Lower leg skin (tissue), 3 donors: ENCODE measurements around the gene PIP5KL1.

Source experiments
- POLR2A ChIP-seq, 2 donors: fragments of 450-650 bp; IDR thresholded peaks; one replicate each; pipeline ENCODE4 v1.6.1; 2016 to 2017; ENCODE audit warnings: antibody characterized with exemption in 2 of 2, mild to moderate bottlenecking in 1 of 2, moderate library complexity in 1 of 2
- TF ChIP-seq, protein P1 (sequence below), 3 donors: fragments of 450-650 bp; IDR thresholded peaks; one replicate each; pipeline ENCODE4 v1.5.1; 2016; ENCODE audit warnings: antibody characterized with exemption in 3 of 3, mild to moderate bottlenecking in 3 of 3, moderate library complexity in 2 of 3

DNA sequence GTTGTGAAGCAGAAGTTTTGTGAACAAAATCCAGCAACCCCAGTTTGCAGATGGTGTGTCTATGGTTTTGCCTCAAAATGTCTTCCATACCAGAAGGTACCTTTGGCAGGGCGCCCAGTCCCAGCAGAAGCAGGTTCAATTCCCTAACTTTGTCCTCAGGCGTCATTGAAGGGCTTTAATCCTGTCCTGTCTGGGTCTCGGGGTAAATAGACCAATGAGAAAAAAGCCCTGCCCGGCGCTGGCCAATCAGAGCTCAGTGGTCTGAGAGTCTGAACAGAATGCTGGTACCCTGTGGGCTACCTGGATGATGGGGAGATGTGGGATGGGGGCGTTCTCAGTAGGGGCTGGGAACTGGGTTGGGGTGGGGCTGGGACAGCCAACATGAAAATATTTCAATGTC is 7.5 kb downstream of the PIP5KL1 start:
- no peak for TF ChIP-seq POLR2A (IDR thresholded peaks at IDR 0.05)
- TF ChIP-seq, protein P1, sequence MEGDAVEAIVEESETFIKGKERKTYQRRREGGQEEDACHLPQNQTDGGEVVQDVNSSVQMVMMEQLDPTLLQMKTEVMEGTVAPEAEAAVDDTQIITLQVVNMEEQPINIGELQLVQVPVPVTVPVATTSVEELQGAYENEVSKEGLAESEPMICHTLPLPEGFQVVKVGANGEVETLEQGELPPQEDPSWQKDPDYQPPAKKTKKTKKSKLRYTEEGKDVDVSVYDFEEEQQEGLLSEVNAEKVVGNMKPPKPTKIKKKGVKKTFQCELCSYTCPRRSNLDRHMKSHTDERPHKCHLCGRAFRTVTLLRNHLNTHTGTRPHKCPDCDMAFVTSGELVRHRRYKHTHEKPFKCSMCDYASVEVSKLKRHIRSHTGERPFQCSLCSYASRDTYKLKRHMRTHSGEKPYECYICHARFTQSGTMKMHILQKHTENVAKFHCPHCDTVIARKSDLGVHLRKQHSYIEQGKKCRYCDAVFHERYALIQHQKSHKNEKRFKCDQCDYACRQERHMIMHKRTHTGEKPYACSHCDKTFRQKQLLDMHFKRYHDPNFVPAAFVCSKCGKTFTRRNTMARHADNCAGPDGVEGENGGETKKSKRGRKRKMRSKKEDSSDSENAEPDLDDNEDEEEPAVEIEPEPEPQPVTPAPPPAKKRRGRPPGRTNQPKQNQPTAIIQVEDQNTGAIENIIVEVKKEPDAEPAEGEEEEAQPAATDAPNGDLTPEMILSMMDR (IDR thresholded peaks at IDR 0.05): no peak
